Loucy (cell line): ENCODE data around the gene NARS2.

Source experiments
- H2AFZ ChIP-seq: fragments of 200-600 bp; sonication (generic); 2 replicates; pipeline ENCODE4 v1.6.0; 2016; ENCODE audit warnings: antibody characterized with exemption, mild to moderate bottlenecking, low read length, moderate library complexity
- H3F3A ChIP-seq: fragments of 200-600 bp; 2 replicates; pipeline ENCODE4 v1.6.0; 2016; ENCODE audit warnings: antibody characterized with exemption, low read depth, mild to moderate bottlenecking
- H3K27me3 ChIP-seq: fragments of 200-600 bp; sonication (generic); 2 replicates; pipeline ENCODE4 v1.6.1; 2014; ENCODE audit warnings: low read length, mild to moderate bottlenecking; ENCODE audit not compliant: insufficient read depth, poor library complexity, severe bottlenecking
- H3K36me3 ChIP-seq: fragments of 200-600 bp; sonication (generic); 2 replicates; pipeline ENCODE4 v1.6.1; 2016; ENCODE audit warnings: low read length; ENCODE audit not compliant: insufficient read depth
- H3K4me1 ChIP-seq: fragments of 200-600 bp; sonication (generic); 2 replicates; pipeline ENCODE4 v1.5.1; 2014; ENCODE audit warnings: low read length, mild to moderate bottlenecking; ENCODE audit not compliant: insufficient read depth, poor library complexity, severe bottlenecking
- H3K4me2 ChIP-seq: fragments of 200-600 bp; sonication (generic); 2 replicates; pipeline ENCODE4 v1.6.0; 2014; ENCODE audit warnings: antibody characterized with exemption, low read length, low read depth, mild to moderate bottlenecking; ENCODE audit not compliant: poor library complexity, severe bottlenecking
- H3K4me3 ChIP-seq: fragments of 200-600 bp; sonication (generic); 2 replicates; pipeline ENCODE4 v1.5.1; 2014; ENCODE audit warnings: low read length, mild to moderate bottlenecking, mixed read lengths; ENCODE audit not compliant: poor library complexity, severe bottlenecking
- H3K79me2 ChIP-seq: fragments of 200-600 bp; sonication (generic); 2 replicates; pipeline ENCODE4 v1.6.1; 2014; ENCODE audit warnings: low read length; ENCODE audit not compliant: insufficient read depth
- H3K9ac ChIP-seq: fragments of 200-600 bp; sonication (generic); 2 replicates; pipeline ENCODE4 v1.6.0; 2014; ENCODE audit warnings: mild to moderate bottlenecking, low read depth, low read length, moderate library complexity; ENCODE audit not compliant: poor library complexity, severe bottlenecking
- H3K9me2 ChIP-seq: fragments of 200-600 bp; sonication (generic); replicated peaks from 2 replicates; pipeline ENCODE4 v1.6.1; 2016; ENCODE audit warnings: low read depth, low read length, mixed read lengths
- H3K9me3 ChIP-seq: fragments of 200-600 bp; sonication (generic); 2 replicates; pipeline ENCODE4 v1.6.1; 2014; ENCODE audit warnings: mild to moderate bottlenecking, antibody characterized with exemption, low read length, low read depth; ENCODE audit not compliant: insufficient read depth
- H4K20me1 ChIP-seq: fragments of 200-600 bp; sonication (generic); 2 replicates; pipeline ENCODE4 v1.6.0; 2014; ENCODE audit warnings: antibody characterized with exemption, low read length, mild to moderate bottlenecking; ENCODE audit not compliant: insufficient read depth, poor library complexity, severe bottlenecking
- EZH2phosphoT487 ChIP-seq: fragments of 200-600 bp; IDR thresholded peaks from 2 replicates; pipeline ENCODE4 v1.6.1; 2018; ENCODE audit warnings: antibody characterized with exemption, mild to moderate bottlenecking, moderate library complexity, borderline replicate concordance
- TF ChIP-seq, protein P1 (sequence below): fragments of 200-600 bp; sonication (generic); conservative IDR thresholded peaks from 2 replicates; pipeline ENCODE4 v1.5.1; 2014; ENCODE audit warnings: mild to moderate bottlenecking, antibody characterized with exemption, low read length

NARS2 gene

DNA sequence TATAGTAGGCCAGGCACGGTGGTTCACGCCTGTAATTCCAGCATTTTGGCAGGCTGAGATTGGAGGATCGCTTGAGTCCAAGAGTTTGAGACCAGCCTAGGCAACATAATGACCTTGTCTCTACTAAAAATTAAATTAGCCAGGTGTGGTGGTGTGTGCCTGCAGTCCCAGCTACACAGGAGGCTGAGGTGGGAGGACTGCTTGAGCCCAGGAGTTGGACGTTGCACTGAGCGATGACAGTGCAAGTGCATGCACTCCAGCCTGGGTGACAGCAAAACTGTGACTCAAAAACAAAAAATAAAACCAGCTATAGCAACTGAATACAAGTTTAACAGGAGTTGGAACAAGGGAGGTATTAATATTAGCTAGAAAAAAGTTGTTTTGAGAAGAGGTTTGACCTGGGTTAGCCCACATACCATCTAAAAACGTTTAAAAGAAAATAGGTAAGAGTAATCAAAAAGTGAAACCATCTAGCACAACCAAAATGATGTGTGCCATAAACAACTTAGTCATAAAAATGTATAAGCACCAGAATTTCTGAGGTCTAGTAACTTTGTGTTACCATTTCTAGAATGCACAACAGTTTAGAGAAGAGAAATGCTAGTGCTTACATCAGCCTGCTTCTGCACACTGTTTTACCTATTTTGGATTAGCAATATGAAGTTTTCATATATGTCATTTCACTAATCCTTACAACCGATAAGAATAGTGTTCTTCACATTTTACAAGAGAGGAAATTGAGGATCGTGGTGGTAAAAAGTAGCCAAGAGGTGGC, 26.5 kb downstream of the NARS2 start:
- Histone ChIP-seq H3K36me3 (no peaks in the 10 kb centered on the region; the same call in 1 of the 2 replicates), H2AFZ (no peak overlapping the region), H4K20me1 (no peaks in the 10 kb centered on the region)

DNA sequence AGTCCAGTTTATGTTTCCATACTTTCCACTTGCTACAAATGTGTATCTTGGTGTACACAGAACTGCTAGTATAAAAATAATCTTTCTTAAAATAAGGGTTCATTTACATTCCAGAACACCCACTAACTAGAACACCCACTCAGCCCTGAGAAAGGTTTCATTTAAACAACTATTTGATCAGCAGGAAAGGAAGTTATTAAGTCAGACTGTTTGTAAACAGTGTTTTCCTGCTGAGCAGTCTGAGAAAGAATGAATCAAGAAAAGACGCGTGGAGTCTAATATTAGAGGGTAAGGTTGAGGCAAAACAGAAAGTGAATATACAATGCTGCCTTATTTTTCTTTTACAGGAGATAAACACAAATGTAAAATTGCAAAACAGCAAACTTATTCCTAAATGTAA, 32.7 kb downstream of the NARS2 start:
- no peak for TF ChIP-seq EZH2phosphoT487
- TF ChIP-seq, protein P1, sequence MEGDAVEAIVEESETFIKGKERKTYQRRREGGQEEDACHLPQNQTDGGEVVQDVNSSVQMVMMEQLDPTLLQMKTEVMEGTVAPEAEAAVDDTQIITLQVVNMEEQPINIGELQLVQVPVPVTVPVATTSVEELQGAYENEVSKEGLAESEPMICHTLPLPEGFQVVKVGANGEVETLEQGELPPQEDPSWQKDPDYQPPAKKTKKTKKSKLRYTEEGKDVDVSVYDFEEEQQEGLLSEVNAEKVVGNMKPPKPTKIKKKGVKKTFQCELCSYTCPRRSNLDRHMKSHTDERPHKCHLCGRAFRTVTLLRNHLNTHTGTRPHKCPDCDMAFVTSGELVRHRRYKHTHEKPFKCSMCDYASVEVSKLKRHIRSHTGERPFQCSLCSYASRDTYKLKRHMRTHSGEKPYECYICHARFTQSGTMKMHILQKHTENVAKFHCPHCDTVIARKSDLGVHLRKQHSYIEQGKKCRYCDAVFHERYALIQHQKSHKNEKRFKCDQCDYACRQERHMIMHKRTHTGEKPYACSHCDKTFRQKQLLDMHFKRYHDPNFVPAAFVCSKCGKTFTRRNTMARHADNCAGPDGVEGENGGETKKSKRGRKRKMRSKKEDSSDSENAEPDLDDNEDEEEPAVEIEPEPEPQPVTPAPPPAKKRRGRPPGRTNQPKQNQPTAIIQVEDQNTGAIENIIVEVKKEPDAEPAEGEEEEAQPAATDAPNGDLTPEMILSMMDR = no peak
- Histone ChIP-seq H3K9me2 (no peaks in the 10 kb centered on the region), H3K9me3 (no peaks in the 10 kb centered on the region), H3F3A (no peaks in the 10 kb centered on the region), H3K27me3 (no peaks in the 10 kb centered on the region), H3K9ac (no peak overlapping the region), H3K4me2 (no peak overlapping the region), H3K36me3 (peaks cover 10% of the 10 kb centered on the region; the same call in 1 of the 2 replicates), H3K4me1 (no peaks in the 10 kb centered on the region), H2AFZ (no peak overlapping the region), H3K79me2 (no peaks in the 10 kb centered on the region), H4K20me1 (no peaks in the 10 kb centered on the region), H3K4me3 (no peak overlapping the region)

More for the DNA sequence above, 26.5 kb downstream of the NARS2 start:
- Histone ChIP-seq H3K27me3 (no peaks in the 10 kb centered on the region), H3K9ac (no peak overlapping the region), H3F3A (no peaks in the 10 kb centered on the region), H3K4me1 (no peaks in the 10 kb centered on the region), H3K4me2 (no peak overlapping the region), H3K4me3 (no peak overlapping the region), H3K79me2 (peaks cover 4% of the 10 kb centered on the region; the same call in 1 of the 2 replicates), H3K9me3 (no peaks in the 10 kb centered on the region), H3K9me2 (no peaks in the 10 kb centered on the region)
- TF ChIP-seq, protein P1 = no peak
- no peak for TF ChIP-seq EZH2phosphoT487

DNA sequence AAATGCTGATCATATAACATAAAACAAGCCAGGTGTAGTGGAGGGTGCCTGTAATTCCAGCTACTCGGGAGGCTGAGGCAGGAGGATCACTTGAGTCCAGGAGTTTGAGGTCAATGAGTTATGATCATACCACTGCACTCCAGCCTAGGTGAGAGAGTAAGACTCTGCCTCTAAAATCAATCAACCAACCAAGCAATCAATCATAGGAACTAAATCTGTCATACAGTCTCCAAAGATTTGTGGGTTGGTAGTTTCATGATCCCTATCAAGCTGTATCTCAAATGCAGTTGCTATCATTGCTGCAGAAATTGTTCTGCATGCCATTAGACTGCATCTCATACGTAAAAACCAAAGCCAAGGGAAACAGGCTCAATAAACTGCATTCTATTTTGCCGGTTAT, 33.1 kb downstream of the NARS2 start:
- Histone ChIP-seq H3K79me2 (no peaks in the 10 kb centered on the region), H3K4me2 (no peak overlapping the region), H3F3A (no peaks in the 10 kb centered on the region), H2AFZ (no peak overlapping the region), H3K27me3 (no peaks in the 10 kb centered on the region), H3K9me2 (no peaks in the 10 kb centered on the region), H3K9ac (no peak overlapping the region), H3K4me3 (no peak overlapping the region), H4K20me1 (no peaks in the 10 kb centered on the region), H3K4me1 (no peaks in the 10 kb centered on the region), H3K9me3 (no peaks in the 10 kb centered on the region), H3K36me3 (peaks cover 14% of the 10 kb centered on the region)
- TF ChIP-seq, protein P1 = no peak
- TF ChIP-seq EZH2phosphoT487 = no peak
